HG02884 (cell line): Measurements from ENCODE around the gene SIRT5.

Experiments
- ATAC-seq: cut with Tn5 transposase; IDR thresholded peaks from one replicate; pipeline ENCODE4 v1.9.1; 2021; ENCODE audit warnings: mild to moderate bottlenecking, moderate library complexity; ENCODE audit not compliant: unreplicated experiment

The SIRT5 gene

DNA sequence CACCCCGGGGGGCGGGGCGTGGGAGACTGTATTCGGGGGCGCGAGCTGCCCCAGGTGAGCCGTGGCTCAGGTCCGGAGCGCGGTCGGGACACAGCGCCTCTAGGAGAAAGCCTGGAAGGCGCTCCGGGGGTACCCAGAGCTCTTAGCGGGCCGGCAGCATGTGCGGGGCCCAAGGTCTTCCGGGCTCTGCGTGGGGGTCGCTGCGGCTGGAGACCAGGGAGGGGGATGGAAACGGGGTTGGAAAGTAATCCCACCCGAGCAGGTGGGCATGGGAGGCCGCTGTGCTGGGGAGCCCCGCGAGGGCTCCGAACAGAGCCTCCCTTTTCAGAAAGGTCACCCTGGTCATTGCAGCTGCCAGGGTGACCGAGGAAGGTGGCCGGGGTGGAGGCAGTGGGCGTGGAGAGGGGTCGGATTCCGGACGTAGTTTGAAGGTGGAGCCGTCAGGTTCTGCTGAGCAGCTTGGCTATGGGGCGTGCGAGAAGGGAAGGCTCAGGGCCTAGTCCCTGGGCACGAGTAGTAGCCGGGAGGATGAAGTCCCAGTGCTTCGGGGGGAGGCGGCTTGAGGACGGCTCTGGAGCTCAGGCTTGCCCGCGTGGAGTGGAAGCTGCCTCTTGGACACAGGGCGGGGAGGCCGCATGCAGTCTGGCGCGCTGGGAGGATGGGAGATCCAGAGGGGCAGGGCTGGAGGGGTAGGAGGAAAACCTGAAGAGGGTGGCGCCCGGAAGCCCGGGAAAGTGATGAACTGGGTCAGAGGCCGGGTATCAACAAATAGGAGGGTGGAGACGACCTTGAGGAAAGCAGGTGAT is at the start of gene SIRT5:
Gene SIRT5, plus strand, starts transcription at position 31 of the 806 bp plus-strand sequence. CDS start 9,510 bp downstream, outside the sequence.
- ATAC-seq, result peak; percentile 53

DNA sequence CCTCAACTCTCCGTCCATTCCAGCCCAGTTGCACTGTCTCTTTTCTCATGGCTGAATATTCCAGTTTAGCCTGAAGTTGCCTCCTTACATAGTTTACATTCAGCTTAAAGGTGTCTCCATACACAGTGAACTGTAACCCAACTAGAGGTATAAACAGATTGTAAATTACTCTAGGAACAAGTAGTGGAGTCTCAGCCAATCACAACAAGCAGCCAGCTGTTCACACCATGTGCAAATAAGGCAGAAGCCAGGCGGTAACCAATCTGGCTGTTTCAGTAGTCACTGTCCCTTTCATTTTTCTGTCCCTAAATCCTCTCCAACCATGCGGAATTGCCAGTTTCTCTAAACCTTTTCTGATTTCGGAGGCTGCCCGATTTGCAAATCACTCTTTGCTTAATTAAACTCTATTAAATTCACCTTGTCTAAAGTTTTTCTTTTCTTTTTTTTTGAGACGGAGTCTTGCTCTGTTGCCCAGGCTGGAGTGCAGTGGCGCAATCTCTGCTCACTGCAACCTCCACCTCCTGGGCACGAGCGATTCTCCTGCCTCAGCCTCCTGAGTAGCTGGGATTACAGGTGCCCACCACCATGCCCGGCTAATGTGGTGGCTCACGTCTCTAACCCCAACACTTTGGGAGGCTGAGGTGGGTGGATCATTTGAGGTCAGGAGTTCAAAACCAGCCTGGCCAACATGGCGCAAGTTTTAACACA is 49.4 kb upstream of the SIRT5 start:
- no peak for ATAC-seq

DNA sequence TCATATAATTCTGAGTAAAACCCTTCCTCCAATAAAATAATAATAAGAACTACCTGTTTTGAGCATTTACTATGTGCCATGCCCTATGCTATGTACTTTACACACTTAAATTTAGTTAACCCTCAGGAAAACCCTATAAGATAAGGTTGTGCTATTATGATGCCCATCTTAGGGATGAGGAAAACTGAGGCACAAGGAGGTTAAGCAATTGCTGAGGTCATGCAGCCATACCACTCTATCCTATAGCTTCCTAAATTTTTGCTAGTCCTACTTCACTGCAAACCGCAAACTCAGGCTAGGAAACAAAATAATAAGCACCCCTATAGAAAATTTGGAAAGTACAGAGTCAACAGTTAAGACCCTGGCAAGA is 48.1 kb upstream of the SIRT5 start:
- ATAC-seq, result no peak

DNA sequence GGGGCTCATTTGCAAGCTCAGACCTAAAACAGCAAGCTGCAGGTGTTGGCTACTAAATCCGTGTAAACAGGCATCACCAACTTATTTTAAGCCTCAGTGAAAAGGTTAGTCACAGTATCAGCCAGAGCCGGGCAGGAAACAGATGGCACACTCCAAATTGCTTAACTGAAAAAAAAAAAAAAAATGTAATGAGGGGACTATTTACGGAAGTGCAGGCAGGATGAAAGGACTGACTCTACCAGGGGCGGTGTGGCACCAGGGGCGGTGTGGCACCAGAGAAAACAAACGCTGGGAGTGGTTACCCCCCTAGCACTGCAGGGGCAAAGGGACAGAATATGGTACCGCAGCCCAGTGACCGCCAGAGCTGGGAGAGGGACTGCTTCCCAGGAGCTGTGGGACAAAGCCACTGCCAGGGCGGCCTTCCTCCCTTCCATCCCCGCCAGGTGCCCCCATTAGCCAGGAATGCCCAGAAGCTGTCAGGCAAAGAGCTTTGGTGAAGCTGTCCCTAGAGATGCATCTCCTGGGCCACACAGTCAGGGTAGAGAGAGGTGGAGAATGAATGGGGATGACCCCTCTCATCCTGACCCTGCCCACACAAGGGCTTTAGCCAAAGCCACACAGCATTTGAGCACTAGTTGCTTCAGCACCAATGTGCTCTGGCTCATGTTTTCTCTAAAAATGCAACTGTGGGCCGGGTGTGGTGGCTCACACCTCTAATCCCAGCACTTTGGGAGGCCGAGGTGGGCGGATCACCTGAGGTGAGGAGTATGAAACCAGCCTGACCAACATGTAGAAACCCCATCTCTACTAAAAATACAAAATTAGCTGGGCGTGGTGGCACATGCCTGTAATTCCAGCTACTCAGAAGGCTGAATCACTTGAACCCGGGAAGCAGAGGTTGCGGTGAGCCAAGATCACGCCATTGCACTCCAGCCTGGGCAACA is 47.4 kb upstream of the SIRT5 start:
- ATAC-seq, result no peak

DNA sequence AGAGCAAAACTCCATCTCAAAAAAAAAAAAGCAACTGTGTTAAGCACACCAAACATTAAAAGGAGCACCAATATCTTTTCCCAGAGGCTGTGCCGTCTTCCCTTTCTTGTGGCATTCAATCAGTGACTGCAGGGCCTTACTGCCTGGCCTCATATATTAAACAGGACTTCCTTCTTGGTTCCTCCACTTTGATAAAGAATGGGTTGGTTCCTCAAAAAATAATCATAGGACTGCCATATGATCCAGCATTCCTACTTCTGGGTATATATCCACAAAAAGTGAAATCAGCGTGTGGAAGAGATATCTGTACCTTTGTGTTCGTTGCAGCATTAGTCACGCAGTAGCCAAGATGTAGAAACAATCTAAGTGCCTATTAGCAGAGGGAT is 46.7 kb upstream of the SIRT5 start:
- no peak for ATAC-seq

DNA sequence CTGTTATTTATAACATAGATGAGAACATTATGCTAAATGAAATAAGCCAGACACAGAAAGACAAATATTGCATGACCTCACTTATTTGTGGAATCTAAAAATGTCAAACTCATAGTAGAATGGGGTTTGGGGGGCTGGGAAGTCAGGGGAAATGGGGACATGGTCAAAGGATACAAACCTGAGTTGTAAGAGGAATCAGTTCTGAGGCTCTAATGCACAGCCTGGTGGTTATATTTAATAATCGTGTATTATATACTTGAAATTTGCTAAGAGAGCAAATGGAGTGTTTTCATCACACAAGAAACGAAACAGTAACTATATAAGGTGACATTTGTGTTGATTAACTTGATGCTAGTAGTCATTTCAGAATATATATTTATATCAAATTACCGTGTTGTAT is 46.2 kb upstream of the SIRT5 start:
- ATAC-seq, result no peak

DNA sequence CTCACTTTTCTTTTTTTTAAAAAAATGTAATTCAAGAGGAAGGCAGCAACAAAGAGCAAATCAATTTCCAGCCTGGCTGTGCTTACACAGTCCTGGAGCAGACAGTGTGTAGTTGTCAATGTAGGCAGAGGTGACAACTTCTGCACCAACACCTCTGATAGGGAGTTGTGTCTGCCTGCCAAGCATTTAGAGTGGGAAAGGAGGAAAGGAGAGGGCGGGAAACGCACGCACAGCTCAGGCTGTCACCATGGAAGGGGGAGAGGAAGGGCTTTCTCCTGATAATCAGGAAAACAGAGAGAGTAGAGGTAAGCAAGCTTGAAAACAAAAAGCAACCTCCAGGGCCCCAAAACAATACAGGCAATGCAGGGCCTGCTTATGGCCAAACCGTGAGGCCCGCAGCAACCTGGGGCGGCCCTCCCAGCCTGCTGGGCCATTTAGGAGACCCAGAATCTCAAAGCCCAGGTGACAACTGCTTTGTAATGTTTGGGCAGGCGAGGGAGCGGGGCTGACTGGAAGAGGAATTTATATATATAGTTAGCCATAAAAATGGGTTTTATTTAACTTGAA is 45.5 kb upstream of the SIRT5 start:
- ATAC-seq, result no peak

DNA sequence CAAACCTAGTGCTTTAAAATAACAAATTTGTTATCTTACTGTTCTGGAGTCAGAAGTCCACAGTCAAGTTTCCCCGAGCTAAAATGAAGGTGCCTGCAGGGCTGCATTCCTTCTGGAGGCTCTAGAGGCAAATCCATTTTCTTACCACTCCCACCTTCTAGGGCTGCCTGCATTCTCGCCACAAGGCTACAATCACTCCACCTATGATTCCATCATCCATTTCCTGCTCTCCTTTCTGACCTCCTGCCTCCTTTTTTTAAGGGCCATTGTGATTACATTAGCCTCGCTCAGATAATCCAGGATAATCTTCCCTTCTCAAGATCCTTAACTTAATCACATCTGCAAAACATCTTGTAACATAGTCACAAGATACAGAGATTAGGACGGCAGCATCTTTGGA is 42.4 kb upstream of the SIRT5 start:
- no peak for ATAC-seq

DNA sequence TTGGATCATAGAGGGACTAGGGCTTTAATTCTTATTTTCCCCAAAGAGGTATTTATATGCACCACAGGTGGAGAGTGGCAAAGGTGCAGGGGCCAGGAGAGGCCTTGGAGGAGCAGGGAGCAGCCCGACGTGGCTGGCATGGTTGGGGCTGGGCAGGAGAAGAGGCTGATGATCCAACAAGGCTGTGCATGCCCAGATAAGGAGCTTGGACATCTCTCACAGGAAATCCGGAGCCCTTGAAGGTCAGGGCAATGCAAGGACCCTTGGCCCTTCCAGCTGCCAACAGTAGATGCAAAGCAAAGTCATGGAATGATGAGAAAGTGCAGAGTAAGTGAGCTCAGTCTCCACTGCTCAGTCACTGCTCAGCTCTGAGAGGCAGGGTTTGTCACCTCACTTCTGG is 39.9 kb upstream of the SIRT5 start:
- ATAC-seq, result no peak

DNA sequence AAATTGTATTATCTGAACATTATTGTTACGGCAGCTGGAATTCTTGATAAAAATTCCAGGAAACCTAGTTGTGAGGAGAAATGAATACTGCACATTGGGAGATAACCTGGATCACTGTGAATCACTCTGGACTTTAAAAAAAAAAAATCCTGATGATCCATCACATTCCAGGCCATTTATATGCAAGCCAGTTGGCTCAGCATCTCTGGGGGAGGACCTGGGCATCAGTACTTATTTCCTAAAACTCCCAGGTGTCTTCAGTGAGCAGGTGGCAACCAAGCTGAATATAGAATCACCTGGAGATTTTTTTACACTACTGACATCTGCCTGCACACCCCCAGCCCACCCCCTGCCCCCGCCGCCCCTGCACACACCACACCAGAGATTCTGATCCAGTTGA is 39.1 kb upstream of the SIRT5 start:
- ATAC-seq, result no peak

DNA sequence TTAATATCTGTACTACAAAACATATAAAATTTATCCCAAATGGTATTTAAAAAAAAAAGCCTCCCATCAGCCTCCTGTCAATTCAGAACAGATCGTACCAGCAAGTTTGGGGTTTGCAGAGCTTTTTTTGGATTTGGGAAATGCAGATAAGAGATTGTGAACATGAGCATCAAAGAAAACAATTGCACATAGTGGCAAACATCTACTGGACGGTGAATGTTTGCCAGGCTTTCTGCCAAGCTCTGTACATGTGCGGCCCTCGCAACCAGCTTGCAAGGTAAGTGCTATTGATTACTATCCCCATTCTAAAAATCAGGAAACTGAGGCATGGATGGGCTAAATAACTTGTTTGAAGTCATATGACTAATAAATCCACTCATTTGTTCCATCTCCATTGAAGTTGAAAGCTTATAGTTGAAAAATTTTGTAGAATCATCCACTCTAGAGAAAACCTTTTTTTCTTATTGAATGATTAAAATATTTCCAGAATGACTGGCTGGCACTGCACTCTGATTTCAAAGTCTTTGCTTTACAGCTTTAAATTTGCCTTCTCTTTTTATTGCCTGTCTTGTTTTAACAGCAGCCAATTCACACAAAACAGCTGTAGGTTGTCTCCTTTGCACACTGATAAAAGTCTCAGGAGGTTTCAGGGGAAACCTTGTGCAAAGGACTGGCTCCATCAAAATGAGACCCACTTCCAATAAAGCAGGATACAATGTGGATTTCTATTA is 37.4 kb upstream of the SIRT5 start:
- ATAC-seq, result no peak

DNA sequence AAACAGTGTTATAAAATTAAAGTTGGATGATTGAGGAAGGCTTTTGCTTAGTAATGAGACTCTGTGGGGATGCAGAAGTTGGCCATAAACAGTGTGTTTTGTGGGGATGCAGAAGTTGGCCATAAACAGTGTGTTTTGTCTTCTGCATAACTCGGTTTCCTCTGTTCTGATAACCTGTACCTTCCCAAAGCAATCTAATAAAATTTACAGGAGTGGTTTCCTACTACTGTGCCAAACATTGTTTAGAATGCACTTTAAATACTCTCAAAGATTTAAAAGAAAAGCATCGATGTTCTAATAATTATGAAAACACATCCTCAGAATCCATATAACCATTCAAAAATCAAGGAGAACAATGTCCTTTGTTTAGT is 36.9 kb upstream of the SIRT5 start:
- no peak for ATAC-seq

DNA sequence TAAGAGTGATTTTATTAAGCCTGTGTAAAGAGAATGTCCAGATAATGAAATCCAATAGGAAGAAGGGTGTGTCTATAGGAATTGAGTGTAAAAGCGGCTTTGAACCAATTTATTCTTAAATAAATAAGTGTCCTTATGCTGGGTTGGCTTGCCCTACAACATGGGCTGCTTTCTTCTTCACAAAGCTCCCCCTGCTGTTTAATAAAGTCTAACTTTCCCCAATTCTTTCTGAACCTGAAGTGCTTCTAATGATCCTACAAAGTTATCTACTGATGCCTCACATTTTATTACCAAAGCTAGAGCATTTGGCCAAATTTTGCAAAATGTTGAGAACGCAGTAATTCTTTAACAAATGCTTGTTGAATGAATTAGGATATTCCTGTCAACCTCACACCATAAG is 36.3 kb upstream of the SIRT5 start:
- ATAC-seq, result no peak

DNA sequence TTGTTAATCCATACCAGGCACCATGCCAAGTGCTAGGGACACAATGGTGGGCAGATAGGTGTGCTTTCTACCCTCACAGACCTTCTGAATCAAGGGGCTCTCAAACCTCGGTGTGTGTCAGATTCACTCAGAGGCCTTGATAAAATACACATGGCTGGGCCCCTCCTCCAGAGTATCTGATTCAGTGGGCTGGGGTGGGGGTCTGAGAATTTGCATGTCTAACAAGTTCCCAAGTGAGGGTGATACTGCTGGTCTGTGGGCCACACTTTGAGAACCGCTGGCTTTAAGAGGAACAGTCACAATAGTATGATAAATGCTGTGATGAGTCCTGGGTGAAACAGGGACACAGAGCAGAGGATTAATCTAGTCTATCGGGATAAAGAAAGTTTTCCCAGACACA is 35.8 kb upstream of the SIRT5 start:
- ATAC-seq, result no peak

DNA sequence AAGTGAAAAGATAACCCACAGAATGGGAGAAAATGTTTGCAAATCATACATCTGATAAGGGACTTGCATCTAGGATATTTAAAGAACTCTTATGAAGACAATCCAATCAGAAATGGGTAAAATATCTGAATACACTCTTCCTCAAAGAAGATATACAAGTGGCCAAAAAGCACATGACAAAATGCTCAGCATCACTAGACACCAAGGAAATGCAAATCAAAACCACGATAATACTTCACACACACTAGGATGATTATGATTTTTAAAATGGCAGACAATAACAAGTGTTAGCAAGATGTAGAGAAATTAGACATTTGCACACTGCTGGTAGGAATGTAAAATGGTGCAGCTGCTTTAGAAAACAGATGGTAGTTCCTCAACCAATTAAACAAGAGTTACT is 34.8 kb upstream of the SIRT5 start:
- no peak for ATAC-seq

DNA sequence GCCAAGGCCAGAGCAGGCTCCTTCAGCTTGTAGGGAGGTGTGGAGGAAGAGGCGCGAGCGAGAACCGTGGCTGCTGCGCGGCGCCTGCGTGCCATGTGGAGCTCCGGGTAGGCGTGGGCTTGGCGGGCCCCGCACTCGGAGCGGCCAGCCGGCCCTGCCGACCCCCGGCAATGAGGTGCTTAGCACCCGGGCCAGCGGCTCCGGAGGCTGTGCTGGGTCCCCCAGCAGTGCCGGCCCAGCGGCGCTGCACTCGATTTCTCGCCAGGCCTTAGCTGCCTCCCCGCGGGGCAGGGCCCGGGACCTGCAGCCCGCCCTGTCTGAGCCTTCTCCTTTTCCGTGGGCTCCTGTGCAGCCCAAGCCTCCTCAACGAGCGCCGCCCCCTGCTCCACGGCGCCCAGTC is 32.9 kb upstream of the SIRT5 start:
- ATAC-seq, result no peak

DNA sequence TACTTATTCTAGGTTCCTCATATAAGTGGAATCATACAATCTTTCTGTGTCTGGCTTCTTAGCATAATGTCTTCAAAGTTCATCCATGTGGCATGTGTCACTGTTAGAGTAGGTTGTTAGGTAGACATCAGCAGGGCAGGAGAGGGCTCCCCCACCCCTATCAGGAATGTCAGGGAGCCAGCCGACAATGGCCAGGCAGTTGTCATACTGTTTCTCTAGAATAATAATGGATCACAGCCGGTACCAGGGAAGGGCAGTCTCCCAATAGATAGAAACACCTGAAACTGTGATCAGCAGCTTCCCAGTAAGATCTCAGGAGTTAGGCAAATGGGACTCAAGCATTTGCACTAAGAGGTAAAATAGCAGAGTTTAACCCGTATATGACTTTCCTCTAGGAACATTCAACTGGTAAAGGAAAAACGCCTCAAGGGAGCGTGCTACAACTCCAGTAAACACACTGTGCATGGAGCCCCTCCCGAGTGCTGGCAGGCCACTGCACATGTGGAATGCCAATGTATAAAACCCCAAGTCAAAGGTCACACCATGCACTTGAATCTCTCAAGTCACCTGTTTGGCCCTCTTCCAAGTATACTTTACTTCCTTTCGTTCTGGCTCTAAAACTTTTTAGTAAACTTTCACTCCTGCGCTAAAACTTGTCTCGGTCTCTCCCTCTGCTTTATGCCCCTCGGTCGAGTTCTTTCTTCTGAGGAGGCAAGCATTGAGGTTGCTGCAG is 29.8 kb upstream of the SIRT5 start:
- no peak for ATAC-seq

DNA sequence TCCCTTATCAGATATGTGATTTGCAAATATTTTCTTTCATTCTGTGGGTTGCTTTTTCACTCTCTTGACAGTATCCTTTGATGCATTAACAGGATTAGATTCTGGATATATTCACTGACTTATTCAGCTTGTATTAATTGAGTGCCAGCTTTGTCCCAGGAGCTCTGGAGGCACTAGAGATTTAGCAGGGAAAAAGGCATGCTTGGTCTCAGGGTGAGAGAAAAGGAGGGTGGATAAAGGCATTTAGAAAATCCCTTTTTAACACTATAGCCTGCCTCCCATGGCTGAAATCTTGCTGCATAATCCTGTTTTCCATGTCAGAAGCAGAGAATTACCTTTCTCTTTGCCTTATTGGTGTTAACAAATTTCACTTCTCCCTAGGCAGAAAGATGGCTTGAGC is 28.5 kb upstream of the SIRT5 start:
- ATAC-seq, result no peak

DNA sequence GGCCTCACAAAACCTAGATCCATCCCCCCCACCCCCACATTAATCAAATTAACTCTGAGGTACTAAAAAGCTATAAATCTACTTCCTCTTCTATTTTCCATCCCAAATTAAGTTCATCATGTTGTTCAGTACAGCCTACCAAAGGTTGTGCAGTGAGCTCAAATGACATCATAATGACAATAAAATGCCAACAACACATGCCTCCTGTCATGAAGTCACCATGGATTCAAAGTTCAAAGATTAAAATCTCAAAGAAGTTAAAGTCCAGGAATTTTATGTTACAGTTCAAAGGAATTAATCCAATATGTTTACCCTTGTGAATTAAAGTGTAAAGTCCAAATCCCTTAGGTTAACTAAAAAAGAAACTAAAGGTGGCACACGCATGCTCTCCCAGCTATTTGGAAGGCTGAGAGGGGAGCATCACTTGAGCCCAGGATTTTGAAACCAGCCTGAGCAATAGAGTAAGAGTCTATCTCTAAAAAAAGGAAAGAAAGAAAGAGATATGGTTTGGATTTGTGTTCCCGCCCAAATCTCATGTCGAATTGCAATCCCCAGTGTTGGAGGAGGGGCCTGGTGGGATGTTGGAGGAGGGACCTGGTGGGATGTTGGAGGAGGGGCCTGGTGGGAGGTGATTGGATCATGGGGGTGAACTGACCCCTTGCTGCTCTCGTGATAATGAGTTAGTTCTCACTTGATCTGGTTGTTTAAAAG is 25.7 kb upstream of the SIRT5 start:
- no peak for ATAC-seq
